ENCODE results near the gene LIAS.

LIAS gene

GRCh38 chr4:39446483-39446841 lies 12.4 kb upstream of the LIAS start:
- DNase-seq (ENCODE audit: low read depth, low spot score), result no peak
- in situ Hi-C loops (cut with HindIII; ENCODE audit: low sequenced_read_pairs), result no loop called here
- TF ChIP-seq, protein P1, sequence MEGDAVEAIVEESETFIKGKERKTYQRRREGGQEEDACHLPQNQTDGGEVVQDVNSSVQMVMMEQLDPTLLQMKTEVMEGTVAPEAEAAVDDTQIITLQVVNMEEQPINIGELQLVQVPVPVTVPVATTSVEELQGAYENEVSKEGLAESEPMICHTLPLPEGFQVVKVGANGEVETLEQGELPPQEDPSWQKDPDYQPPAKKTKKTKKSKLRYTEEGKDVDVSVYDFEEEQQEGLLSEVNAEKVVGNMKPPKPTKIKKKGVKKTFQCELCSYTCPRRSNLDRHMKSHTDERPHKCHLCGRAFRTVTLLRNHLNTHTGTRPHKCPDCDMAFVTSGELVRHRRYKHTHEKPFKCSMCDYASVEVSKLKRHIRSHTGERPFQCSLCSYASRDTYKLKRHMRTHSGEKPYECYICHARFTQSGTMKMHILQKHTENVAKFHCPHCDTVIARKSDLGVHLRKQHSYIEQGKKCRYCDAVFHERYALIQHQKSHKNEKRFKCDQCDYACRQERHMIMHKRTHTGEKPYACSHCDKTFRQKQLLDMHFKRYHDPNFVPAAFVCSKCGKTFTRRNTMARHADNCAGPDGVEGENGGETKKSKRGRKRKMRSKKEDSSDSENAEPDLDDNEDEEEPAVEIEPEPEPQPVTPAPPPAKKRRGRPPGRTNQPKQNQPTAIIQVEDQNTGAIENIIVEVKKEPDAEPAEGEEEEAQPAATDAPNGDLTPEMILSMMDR (IDR thresholded peaks at IDR 0.05; ENCODE audit: low read depth, low read length), result no peak
- peak overlapping the region; percentile 30 for H3K4me3 ChIP-seq (ENCODE audit: low read depth, low read length)

- peak; percentile 57 for DNase-seq (ENCODE audit: low read depth, low spot score)
- TF ChIP-seq, protein P1 (IDR thresholded peaks at IDR 0.05; ENCODE audit: low read depth, low read length), result peak; percentile 46
- peak overlapping the region; percentile 30 for H3K4me3 ChIP-seq (ENCODE audit: low read depth, low read length)
- in situ Hi-C loops (cut with HindIII; ENCODE audit: low sequenced_read_pairs), result no loop called here
Observed at GRCh38 chr4:39446842-39447573, 11.8 kb upstream of the LIAS start.

- no peak for DNase-seq (ENCODE audit: low read depth, low spot score)
- TF ChIP-seq, protein P1 (IDR thresholded peaks at IDR 0.05; ENCODE audit: low read depth, low read length), result no peak
- in situ Hi-C loops (cut with HindIII; ENCODE audit: low sequenced_read_pairs), result no loop called here
- no peak overlapping the region for H3K4me3 ChIP-seq (ENCODE audit: low read depth, low read length)
Observed at GRCh38 chr4:39450618-39451017, 8.2 kb upstream of the LIAS start.

DNA sequence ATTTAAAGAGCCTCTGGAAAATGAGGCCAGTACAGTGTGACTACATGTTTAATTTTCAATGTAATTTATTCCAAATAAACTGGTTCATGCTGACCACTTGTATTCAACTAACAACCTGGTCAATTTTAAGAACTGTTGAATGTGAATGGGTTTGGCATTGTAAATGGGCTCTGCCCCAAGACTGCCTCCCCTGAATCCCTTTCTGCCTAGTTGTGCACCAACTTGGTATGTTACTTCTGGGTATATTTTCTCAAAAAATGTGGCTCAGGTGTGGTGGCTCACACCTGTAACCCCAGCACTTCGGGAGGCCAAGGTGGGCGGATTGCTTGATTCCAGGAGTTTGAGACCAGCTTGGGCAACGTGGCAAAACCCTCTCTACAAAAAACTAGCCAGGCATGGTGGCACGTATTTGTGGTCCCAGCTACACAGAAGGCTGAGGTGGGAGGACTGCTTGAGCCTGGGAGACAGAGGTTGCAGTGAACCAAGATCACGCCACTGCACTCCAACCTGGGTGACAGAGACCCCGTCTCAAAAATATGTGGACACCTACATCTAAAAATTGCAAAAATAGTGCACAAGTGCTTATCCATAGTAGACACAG lies 7.3 kb upstream of the LIAS start:
- TF ChIP-seq, protein P1 (IDR thresholded peaks at IDR 0.05; ENCODE audit: low read depth, low read length), result no peak
- DNase-seq (ENCODE audit: low read depth, low spot score), result no peak
- H3K4me3 ChIP-seq (ENCODE audit: low read depth, low read length), result no peak overlapping the region
- in situ Hi-C loops (cut with HindIII; ENCODE audit: low sequenced_read_pairs), result no loop called here

DNA sequence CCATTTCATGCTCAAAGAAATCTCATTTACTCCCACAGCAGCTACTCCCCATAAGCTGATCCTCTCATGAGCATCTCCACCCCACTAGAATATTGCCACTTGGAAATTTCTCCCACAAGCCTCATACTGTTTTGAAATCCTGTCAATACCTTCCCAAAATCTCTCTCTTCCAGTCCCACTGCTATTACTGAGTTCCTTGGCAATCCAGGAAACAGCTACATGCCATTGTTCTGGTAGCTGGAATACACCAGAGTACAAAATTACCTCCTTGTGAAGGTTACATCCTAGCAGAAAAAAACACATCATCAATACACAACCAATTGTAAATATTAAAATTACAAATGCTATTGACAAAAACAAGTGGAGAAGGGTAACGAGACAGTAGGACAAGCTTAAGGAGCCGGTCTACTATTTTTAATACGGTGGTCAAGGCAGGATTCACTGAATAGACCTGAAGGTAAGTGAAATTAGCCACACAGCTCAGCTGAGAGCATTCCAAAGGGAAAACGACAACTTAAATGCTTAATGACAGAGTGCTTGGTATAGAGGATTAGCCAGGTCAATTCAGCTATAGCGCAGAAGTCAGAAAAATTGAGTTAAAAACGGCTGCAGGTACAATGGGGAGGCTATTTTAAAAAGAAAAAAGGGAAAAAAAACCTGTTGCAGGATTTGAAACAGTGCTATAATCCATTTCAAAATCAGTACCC lies 6.5 kb upstream of the LIAS start:
- TF ChIP-seq, protein P1 (IDR thresholded peaks at IDR 0.05; ENCODE audit: low read depth, low read length), result no peak
- no peak for DNase-seq (ENCODE audit: low read depth, low spot score)
- in situ Hi-C loops (cut with HindIII; ENCODE audit: low sequenced_read_pairs), result no loop called here
- no peak overlapping the region for H3K4me3 ChIP-seq (ENCODE audit: low read depth, low read length)

- TF ChIP-seq, protein P1 (IDR thresholded peaks at IDR 0.05; ENCODE audit: low read depth, low read length), result no peak
- no peak for DNase-seq (ENCODE audit: low read depth, low spot score)
- in situ Hi-C loops (cut with HindIII; ENCODE audit: low sequenced_read_pairs), result no loop called here
- H3K4me3 ChIP-seq (ENCODE audit: low read depth, low read length), result no peak overlapping the region
Observed at GRCh38 chr4:39452860-39453587, 5.8 kb upstream of the LIAS start.

Data from astrocyte of the spinal cord (primary cell).